GM19023 (cell line): ENCODE results near the gene TEAD4.

Experiments
- ATAC-seq: cut with Tn5 transposase; IDR thresholded peaks from one replicate; pipeline ENCODE4 v1.9.1; 2021; ENCODE audit warnings: mild to moderate bottlenecking, moderate library complexity; ENCODE audit not compliant: unreplicated experiment

TEAD4 gene

DNA sequence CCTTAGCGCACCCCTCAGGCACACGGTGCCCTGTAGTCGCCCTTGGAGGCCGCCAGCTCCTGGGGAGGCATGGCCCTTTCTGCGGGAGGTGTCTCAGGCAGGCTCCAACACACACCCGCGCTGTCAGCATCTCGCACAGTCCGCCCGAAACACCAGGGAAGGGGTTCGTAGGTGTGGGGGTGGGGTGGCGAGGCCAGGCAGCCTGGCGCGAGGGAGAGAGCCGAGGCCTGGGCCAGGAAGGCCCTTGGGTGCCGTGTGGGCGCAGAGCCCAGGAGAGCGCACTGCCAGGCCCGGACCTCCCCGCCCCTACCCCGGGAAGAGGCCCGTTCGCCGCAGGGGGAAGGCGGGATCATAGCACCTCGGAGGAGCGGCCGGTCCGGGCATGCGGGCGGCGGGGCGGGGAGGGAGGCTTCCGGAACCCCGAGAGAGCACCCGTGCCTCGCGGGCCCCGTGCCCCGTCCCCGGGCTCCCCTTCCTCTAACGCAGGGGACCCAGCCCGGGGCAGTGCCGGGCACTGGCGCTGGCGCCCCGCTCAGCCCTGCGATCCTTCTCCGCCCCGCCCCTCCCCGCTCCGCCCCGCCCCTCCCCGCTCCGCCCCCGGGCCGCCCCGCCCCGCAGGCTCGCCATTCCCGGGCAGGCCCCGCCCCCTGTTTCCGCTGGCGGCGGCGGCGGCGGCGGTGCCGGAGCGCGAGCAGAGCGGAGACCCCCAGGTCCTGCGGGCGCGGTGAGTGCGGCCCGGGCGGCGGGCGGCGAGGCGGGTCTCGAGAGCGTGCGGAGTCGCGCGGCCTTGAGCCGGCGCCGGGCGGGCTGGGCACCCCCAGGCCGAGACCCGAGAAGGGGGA is 117.8 kb downstream of the TEAD4 start, which contains the start of gene TSPAN9:
Gene TSPAN9 (plus strand): TSS at position 650 of the 842 bp plus-strand sequence. CDS start 123,815 bp downstream, outside the sequence.
- ATAC-seq = peak; percentile 68

DNA sequence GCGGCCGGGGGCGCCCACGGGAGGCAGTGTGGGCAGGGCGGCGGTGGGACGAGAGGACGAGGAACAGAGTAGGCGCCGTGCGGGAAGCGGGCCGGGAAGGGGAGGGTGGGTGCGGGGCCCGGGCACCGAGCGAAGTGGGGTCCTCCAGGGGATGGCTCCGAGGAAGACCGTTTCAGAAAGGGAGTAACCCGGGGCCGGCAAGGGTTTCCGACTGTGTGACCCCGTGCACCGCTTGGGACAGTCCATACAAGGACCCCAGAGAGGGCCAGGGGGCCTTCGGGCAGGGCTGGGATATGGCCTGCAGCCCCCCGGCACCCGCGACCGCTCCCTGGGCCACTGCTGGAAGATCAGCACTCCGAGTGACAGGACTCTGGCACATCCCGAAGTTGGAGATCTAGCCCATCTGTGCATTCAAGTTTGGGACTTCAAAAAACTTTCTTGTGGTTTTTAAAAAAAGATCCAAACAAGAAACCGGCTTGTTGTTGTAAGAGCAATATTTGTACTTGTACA is 118.4 kb downstream of the TEAD4 start:
- ATAC-seq = no peak

DNA sequence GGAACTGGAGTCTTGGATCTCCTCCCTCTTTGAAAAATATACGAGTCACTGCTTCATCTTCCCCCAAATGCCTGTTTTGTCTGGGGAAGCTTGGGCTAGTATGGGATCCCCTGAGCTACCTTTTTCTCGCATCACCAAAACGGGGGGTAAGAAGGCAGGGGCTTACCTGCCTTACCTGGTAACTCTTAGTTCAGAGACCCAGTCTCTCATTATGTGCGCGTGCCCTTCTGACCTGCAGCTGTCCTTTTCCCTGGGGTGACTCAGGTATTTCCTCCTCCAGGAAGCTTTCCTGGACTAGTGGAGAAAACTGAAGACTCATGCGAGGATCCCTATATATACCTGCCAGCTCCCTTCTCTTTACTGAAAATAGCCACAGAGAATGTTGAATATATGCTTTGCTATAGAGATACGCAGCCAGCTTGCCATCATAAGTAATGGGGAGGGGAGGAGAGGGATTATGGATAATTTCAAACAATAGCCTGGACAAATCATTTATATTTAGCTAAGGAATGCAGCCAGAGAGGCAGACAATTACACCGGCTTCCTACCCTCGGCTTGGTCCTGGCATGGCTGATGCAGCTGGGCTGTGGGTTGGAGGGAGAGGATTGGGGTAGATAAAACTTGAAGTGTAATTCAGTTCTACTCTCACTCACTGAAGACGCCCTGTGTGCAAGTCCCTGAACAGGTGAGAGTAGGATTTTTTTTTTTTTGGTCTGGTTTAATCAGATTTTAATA is 119.1 kb downstream of the TEAD4 start:
- ATAC-seq = no peak

GRCh38 chr12:3081091-3081490 is 121.9 kb downstream of the TEAD4 start:
- ATAC-seq = no peak

DNA sequence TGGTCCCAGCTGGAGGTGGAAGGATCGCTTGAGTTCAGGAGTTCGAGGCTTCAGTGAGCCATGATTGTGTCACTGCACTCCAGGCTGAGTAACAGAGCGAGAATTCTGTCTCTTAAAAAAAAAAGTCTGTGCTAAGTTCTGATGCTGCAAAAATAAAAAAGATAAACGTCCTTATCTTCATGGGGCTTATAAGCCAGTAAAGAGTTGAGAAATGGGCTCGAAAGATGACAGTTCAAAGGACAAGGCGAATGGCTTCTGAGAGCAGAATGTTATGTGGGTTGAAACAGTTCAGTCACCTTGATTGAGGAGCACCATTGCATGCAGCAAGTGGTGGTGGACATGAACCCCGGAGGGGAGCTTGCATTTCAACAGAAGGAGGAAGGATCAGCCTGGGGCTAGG is 122.7 kb downstream of the TEAD4 start:
- ATAC-seq = no peak

GRCh38 chr12:3083241-3083920 is 124.2 kb downstream of the TEAD4 start:
- ATAC-seq = no peak

DNA sequence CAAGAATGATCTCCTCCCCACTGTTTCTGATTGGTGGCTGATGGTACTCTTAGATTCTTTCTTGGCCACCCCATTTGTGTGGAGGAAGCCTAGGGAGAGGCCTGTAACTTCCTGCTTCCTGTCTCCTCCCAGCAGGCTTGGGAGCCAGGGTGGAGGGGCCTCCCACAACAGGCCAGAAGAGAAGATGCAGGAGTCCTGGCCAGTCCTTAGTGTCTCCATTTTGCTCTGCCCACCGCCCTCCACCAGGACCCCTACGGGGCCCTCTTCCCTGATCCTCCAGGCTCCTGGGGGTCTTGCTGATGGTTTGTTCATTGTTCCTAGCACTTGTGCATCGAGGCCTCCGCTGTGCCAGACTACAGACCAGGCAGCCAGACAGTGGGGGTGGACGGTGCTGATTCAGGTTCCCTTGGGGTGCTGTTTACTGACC is 124.7 kb downstream of the TEAD4 start:
- no peak for ATAC-seq

DNA sequence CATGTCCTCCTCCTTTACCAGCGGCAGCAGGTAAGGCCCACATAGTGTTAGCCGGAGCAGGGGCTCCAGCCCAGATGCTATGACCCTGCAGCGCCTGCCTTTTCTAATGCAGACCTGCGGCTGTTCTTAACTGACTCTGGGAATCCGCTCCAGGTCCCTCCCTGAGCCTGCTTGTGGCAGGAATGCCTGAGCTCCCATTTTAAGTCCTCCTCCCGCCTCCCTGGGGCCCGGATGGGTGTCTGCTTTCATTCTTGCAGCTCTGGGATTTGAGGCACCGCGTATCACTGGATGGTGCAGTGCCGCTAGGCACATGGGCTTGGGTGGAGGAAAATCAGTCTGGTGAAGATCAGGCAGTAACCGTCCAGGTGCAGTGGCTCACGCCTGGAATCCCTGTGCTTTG is 125.5 kb downstream of the TEAD4 start:
- no peak for ATAC-seq

- no peak for ATAC-seq
Measured at GRCh38 chr12:3085341-3086139, 126.3 kb downstream of the TEAD4 start.

DNA sequence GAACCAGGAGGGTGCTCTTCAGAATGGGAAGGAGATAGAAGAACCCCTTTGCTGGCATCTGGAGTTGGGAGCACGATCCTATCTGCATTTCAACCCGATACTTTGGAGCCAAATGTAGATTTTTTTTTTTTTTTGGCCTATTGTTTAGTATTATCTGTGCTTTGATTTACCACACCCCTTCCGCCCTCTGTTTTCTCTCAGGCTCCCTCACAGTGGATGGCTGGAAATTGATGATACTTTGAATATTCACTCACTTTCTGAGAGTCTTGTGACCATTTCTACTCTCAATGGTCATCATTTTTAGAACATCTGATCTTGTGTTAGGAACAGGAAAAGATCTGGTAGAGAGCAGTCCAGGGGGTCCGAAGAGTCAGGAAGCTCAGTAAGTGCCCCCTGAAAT is 127.0 kb downstream of the TEAD4 start:
- no peak for ATAC-seq

DNA sequence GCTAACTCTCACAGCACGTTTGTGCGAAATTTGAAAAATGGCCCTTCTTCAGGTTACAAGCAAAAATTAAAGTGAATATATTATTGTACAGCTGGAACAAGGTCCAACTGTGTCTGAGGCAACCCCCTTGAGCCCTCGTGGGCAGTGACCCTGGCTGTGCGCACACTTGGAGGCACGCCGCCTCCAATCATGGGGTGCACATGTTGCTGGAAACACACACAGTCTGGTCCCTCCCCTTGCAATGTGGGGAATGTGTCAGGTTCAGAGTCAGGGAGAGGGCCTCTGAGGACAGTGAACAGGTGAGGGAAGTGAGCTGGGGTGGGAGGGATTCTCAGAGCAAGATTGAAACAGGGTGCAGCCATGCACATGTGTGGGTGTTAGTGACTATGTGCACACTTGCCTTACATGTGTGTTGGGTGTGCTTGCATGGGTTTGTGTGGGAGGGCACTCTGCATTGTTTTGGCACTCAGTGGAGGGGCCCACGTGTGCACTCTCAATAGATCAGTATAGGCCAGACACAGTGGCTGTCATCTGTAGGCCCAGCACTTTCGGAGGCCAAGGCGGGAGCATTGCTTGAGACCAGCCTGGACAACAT is 127.6 kb downstream of the TEAD4 start:
- no peak for ATAC-seq

DNA sequence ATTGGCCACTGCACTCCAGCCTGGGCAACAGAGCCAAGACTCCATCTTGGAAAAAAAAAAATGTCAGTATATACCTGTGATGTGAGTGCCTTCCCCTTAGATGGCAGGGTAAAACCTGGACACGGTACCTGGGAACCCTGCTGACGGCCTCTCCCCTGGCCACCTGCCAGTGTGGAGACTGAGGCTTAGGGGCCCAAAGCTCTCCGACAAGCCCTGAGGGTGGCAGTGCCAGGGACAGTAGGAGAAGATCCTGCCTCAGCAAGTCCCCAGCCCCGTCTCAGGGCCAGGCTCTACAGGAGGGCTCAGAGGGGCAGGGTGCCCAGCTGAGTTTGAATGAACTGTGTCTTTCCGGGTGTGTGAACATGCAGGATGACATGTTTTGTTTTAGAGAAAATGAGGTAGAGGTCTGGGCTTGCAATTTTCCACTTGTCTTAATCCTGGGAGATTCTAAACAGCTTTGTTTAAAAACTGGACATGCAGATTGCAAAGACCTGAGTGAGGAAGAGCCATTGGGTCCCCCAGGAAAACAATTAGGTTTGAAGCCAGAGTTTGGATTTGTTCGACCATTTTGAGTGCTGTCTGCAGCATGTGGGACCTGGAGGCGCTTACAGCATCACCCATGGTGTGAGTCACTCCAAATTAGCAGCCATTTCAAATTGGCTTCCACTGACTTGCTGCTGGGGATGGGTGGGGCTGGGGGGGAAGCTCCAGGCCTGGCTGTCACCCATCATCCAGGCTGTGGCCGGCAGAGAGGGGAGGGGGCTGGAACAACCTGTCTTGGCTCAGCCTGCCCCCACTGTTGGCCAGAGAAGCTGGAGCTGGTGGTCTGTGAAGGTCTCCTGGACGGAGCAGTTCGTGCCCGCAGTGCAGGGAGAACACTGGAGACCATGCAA is 128.8 kb downstream of the TEAD4 start:
- ATAC-seq = no peak

GRCh38 chr12:3089588-3089987 is 130.4 kb downstream of the TEAD4 start:
- no peak for ATAC-seq
